Vagina (tissue), 2 donors: Measurements from ENCODE around the gene TENT5C. TPM values are rescaled to one million over a fixed set of nuclear protein-coding genes. Genes with fewer than 3 reads are reported as not detected.

Experiments
- DNase-seq, 2 donors: peaks; one replicate each; pipeline ENCODE4 v3.0.0-alpha.2; 2017; ENCODE audit errors: extremely low spot score in 2 of 2
- H3K27ac ChIP-seq: fragments of 200-600 bp; sonication (generic); one replicate; pipeline ENCODE4 v1.5.1; 2019
- H3K27me3 ChIP-seq: fragments of 200-600 bp; sonication (generic); one replicate; pipeline ENCODE4 v1.5.1; 2019
- H3K36me3 ChIP-seq, 2 donors: fragments of 200-600 bp; sonication (generic); one replicate each; pipeline ENCODE4 v1.5.1; 2017 to 2019
- H3K4me1 ChIP-seq: fragments of 200-600 bp; sonication (generic); one replicate; pipeline ENCODE4 v1.5.1; 2019
- H3K4me3 ChIP-seq, 2 donors: fragments of 200-600 bp; sonication (generic); 1 replicate in 1 of 2; 2 replicates in 1 of 2; pipeline ENCODE4 v1.5.1; 2016 to 2019
- H3K9me3 ChIP-seq: fragments of 200-600 bp; sonication (generic); one replicate; pipeline ENCODE4 v1.5.1; 2019
- CTCF ChIP-seq, 3 experiments: fragments of 450-650 bp in 2 of 3; fragments of 200-600 bp in 1 of 3; sonication (generic) in 1 of 3; IDR thresholded peaks; one replicate each; pipeline ENCODE4 v1.5.1; 2017 to 2019; ENCODE audit warnings: antibody characterized with exemption in 3 of 3, mild to moderate bottlenecking in 2 of 3, moderate library complexity in 2 of 3
- POLR2A ChIP-seq, 2 donors: fragments of 450-650 bp; IDR thresholded peaks; one replicate each; pipeline ENCODE4 v1.6.1; 2017; ENCODE audit warnings: antibody characterized with exemption in 2 of 2, mild to moderate bottlenecking in 2 of 2, moderate library complexity in 2 of 2
- POLR2AphosphoS5 ChIP-seq, 2 donors: sonication (generic); formaldehyde crosslinking; IDR thresholded peaks; one replicate each; pipeline ENCODE4 v1.9.0; 2017; ENCODE audit warnings: antibody characterized with exemption in 2 of 2, mild to moderate bottlenecking in 2 of 2, low read depth in 1 of 2; ENCODE audit not compliant: insufficient read depth in 1 of 2
- intact Hi-C: fragments of 100-400 bp; cut with DNase I; formaldehyde crosslinking; loops from one replicate; pipeline ENCODE4 v1.15.1; 2023
- total RNA-seq: library from RNA; depleted of rRNA; stranded (reverse); fragments of >200 nt; gene quantifications from one replicate; pipeline ENCODE4 v1.2.3, GENCODE V29; 2016

The TENT5C gene
- total RNA-seq, 1 donor from 2014 or later = 4.2 TPM

- TF ChIP-seq POLR2A (IDR thresholded peaks at IDR 0.05) (no peak), POLR2AphosphoS5 (IDR thresholded peaks at IDR 0.05; ENCODE audit: insufficient read depth in 1 of 2, low read depth in 1 of 2) (no peak), CTCF (IDR thresholded peaks at IDR 0.05) (no peak)
- intact Hi-C loops = no loop called here
- Histone ChIP-seq H3K4me1 (no peaks in the 10 kb centered on the region), H3K27me3 (no peaks in the 10 kb centered on the region), H3K9me3 (no peaks in the 10 kb centered on the region), H3K4me3 (no peak overlapping the region), H3K27ac (no peak overlapping the region), H3K36me3 (no peaks in the 10 kb centered on the region)
- no peak for DNase-seq
These were observed 9.7 kb upstream of the TENT5C start for GRCh38 chr1:117596023-117596720.

- Histone ChIP-seq H3K9me3 (no peaks in the 10 kb centered on the region), H3K4me3 (no peak overlapping the region), H3K36me3 (no peaks in the 10 kb centered on the region), H3K4me1 (no peaks in the 10 kb centered on the region), H3K27ac (no peak overlapping the region), H3K27me3 (no peaks in the 10 kb centered on the region)
- TF ChIP-seq POLR2A (IDR thresholded peaks at IDR 0.05) = no peak
- TF ChIP-seq POLR2AphosphoS5 (IDR thresholded peaks at IDR 0.05; ENCODE audit: insufficient read depth in 1 of 2, low read depth in 1 of 2) = no peak
- TF ChIP-seq CTCF (IDR thresholded peaks at IDR 0.05) = no peak
- intact Hi-C loops = no loop called here
- no peak for DNase-seq
These were observed 7.4 kb upstream of the TENT5C start for GRCh38 chr1:117598489-117598888.

GRCh38 chr1:117599286-117600221, 6.3 kb upstream of the TENT5C start:
- no peak for DNase-seq
- no peaks in the 10 kb centered on the region for H3K9me3 ChIP-seq
- H3K4me1 ChIP-seq = no peaks in the 10 kb centered on the region
- no peak overlapping the region for H3K4me3 ChIP-seq
- TF ChIP-seq POLR2AphosphoS5 (IDR thresholded peaks at IDR 0.05; ENCODE audit: insufficient read depth in 1 of 2, low read depth in 1 of 2) (no peak), CTCF (IDR thresholded peaks at IDR 0.05) (no peak), POLR2A (IDR thresholded peaks at IDR 0.05) (no peak)
- no peaks in the 10 kb centered on the region for H3K27me3 ChIP-seq
- intact Hi-C loops = no loop called here
- H3K36me3 ChIP-seq = no peaks in the 10 kb centered on the region
- no peak overlapping the region for H3K27ac ChIP-seq

- no peak for TF ChIP-seq POLR2A (IDR thresholded peaks at IDR 0.05)
- TF ChIP-seq POLR2AphosphoS5 (IDR thresholded peaks at IDR 0.05; ENCODE audit: insufficient read depth in 1 of 2, low read depth in 1 of 2) = no peak
- no peak for TF ChIP-seq CTCF (IDR thresholded peaks at IDR 0.05)
- H3K27me3 ChIP-seq = no peaks in the 10 kb centered on the region
- H3K27ac ChIP-seq = no peak overlapping the region
- H3K36me3 ChIP-seq = no peaks in the 10 kb centered on the region
- H3K4me3 ChIP-seq = no peak overlapping the region
- intact Hi-C loops = no loop called here
- no peak for DNase-seq
- H3K9me3 ChIP-seq = no peaks in the 10 kb centered on the region
- H3K4me1 ChIP-seq = peaks cover 7% of the 10 kb centered on the region
These were observed 5.4 kb upstream of the TENT5C start for GRCh38 chr1:117600325-117600943.
